Bronchial epithelial cell (primary cell): ENCODE results near the gene HSDL2. TPM values are rescaled to one million over a fixed set of nuclear protein-coding genes. Genes with fewer than 3 reads are reported as not detected.
"Not testable (repeated sequence)": the region's sequence is repeated elsewhere in the genome, so short reads cannot be mapped to it uniquely, and the experiment has no call there.

ENCODE experiments used
- DNase-seq: peaks from one replicate; pipeline ENCODE4 v3.0.0-alpha.2; 2010; ENCODE audit warnings: low read depth
- FAIRE-seq: peaks from 2 replicates; lab custom pipeline; 2011; peaks lifted over from hg19 to GRCh38; lab: Jason Lieb, UNC
- H3K27me3 ChIP-seq: 2 replicates; pipeline ENCODE4 v1.5.1; 2011; ENCODE audit warnings: low read length; ENCODE audit not compliant: control insufficient read depth, insufficient read depth
- H3K36me3 ChIP-seq: 2 replicates; pipeline ENCODE4 v1.5.1; 2011; ENCODE audit warnings: low read length; ENCODE audit not compliant: control insufficient read depth, insufficient read depth
- H3K4me3 ChIP-seq: 2 replicates; pipeline ENCODE4 v1.5.1; 2011; ENCODE audit warnings: mild to moderate bottlenecking, low read depth, low read length, control low read depth
- total RNA-seq: library from RNA; depleted of rRNA; stranded (reverse); fragments of >200 nt; gene quantifications from 2 replicates; pipeline ENCODE4 v1.2.1, GENCODE V29; 2014
- TF ChIP-seq, protein P1 (sequence below): IDR thresholded peaks from 2 replicates; pipeline ENCODE4 v1.5.1; 2011; ENCODE audit warnings: mild to moderate bottlenecking, moderate library complexity, low read length, control low read depth, inconsistent platforms; ENCODE audit not compliant: insufficient read depth, severe bottlenecking

HSDL2 gene
- total RNA-seq, 1 donor from 2014 or later, result 21.9 TPM

DNA sequence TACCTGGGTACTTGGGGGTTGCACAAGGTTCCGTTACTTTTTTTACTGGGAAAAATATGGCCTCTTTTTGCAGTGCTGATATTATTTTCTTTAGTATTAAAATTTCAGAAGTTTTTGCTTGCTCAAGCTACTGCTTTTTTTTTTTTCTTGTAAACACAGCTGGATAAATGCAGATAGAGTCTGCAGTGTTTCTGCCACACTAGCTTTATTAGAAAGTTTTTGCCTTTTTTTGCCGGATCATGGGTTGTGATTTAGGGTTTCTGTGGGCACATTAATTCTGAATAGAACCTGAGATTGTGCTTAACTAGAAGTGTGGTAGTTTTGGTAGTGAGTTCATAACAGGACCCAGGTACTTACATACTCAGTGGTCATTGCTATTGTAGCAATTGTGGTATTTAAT, 126.7 kb downstream of the HSDL2 start:
- TF ChIP-seq, protein P1, sequence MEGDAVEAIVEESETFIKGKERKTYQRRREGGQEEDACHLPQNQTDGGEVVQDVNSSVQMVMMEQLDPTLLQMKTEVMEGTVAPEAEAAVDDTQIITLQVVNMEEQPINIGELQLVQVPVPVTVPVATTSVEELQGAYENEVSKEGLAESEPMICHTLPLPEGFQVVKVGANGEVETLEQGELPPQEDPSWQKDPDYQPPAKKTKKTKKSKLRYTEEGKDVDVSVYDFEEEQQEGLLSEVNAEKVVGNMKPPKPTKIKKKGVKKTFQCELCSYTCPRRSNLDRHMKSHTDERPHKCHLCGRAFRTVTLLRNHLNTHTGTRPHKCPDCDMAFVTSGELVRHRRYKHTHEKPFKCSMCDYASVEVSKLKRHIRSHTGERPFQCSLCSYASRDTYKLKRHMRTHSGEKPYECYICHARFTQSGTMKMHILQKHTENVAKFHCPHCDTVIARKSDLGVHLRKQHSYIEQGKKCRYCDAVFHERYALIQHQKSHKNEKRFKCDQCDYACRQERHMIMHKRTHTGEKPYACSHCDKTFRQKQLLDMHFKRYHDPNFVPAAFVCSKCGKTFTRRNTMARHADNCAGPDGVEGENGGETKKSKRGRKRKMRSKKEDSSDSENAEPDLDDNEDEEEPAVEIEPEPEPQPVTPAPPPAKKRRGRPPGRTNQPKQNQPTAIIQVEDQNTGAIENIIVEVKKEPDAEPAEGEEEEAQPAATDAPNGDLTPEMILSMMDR, result no peak
- Histone ChIP-seq H3K27me3 (no peaks in the 10 kb centered on the region), H3K36me3 (no peaks in the 10 kb centered on the region), H3K4me3 (no peak overlapping the region)
- FAIRE-seq (no peak), DNase-seq (no peak)

DNA sequence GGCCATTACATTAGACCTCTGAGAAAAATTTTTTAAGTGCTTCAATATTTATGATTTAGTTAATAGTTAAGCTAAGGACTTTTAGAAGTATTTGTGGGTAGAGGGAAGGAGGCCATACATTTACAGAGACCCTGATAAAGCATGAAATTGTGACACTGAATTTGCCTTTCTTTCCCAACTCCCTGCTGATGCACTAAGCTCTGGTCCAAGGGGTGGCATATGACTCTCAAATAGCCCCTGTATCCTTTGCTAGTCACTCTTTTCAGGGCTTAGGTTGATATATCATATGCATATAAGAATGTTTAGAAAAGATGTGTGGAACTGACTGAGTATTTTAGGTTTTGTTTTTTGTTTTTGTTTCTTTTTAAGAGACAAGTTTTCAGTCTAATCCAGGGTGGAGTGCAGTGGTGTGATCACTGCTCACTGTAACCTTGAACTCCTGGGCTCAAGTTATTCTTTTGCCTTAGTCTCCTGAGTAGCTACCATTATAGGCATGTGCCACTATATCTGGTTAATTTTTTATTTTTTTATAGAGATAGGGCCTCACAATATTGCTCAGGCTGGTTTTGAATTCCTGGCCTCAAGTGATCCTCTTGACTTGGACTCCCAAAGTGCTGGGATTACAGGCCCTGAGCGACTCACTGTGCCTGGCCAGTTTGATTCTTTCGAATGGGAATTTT, 127.2 kb downstream of the HSDL2 start:
- Histone ChIP-seq H3K4me3 (no peak overlapping the region), H3K27me3 (no peaks in the 10 kb centered on the region), H3K36me3 (no peaks in the 10 kb centered on the region)
- no peak for FAIRE-seq
- TF ChIP-seq, protein P1, result no peak
- DNase-seq, result no peak

DNA sequence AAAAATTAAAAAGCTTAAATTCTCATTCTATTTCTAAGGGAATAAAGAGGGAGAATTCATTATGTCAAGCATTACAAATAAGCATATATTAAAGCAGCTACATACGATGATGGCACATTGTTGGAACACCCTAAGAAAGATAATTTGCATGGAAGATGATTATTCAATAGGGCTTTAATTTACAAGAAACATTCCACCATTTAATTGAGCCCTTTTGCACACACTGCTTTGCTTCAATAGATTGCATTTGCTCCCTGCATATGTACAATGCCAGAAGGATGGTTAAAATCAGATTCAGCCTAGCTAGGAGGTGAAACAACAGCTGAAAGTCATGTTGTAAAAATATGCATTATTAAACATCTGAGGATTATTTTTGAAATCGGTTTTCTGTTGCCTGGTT, 128.5 kb downstream of the HSDL2 start:
- no peaks in the 10 kb centered on the region for H3K36me3 ChIP-seq
- no peak for FAIRE-seq
- DNase-seq, result no peak
- TF ChIP-seq, protein P1, result no peak
- no peaks in the 10 kb centered on the region for H3K27me3 ChIP-seq
- no peak overlapping the region for H3K4me3 ChIP-seq

DNA sequence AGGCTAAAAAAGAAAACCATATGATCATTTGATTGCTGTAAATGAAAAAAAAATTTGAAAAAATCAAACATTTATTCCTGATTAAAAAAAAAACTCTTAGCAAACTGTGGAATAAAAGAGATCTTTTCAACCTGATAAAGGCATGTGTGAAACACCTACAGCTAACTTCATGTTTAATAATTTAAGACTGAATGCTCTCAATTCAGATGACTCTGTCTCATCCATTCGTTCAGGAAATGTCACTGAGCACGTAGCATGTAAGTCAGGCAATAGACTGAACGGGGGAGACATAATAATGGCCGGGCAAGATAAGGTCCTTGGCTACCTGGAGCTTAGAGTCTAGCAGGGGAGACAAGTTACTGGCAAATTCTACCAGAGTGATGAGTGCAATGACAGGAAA, 132.5 kb downstream of the HSDL2 start:
- H3K36me3 ChIP-seq, DNase-seq, H3K4me3 ChIP-seq, H3K27me3 ChIP-seq: not testable (repeated sequence)
- peak; percentile 94 for FAIRE-seq

DNA sequence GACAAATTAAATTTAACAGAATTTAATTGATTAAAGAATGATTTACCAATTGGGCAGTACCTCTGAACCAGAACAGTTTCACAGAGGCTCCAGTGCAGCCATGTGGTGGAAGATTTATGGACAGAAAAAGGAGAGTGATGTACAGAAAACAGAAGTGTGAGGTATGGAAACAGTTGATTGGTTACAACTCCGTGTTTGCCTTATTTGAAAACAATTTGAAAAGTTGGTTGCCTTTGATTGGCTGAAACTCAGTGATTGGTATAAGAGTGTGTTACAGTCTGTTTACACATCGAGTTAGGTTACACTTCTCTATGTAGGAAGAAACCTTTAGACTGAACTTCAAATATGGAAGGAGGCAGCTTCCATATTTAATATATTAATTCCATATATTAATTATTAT, 136.9 kb downstream of the HSDL2 start:
- TF ChIP-seq, protein P1, result no peak
- no peaks in the 10 kb centered on the region for H3K36me3 ChIP-seq
- DNase-seq (no peak), FAIRE-seq (no peak)
- no peaks in the 10 kb centered on the region for H3K27me3 ChIP-seq
- H3K4me3 ChIP-seq, result no peak overlapping the region

DNA sequence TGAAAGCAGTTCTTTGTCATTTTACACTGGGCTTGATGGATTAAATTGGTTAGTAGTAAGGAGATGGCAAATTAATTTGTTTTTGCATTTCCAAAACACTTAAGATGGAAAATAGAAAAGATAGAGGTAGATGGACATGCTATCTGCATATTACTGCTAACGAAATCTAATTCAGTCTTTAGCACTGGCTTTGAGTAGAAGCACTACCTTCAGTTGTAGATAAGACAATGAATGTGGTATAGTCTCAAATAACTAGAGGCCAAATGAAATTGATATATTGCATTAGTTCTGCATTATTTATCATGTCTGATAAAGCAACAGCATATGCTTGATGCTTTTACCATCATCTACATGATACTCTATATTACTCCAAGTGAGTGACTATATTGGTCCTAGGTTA, 140.2 kb downstream of the HSDL2 start:
- FAIRE-seq (no peak), DNase-seq (no peak)
- no peak overlapping the region for H3K4me3 ChIP-seq
- H3K36me3 ChIP-seq, result no peaks in the 10 kb centered on the region
- no peaks in the 10 kb centered on the region for H3K27me3 ChIP-seq
- TF ChIP-seq, protein P1, result no peak
